ENCODE results near the gene ACVR1. TPM values are rescaled to one million over a fixed set of nuclear protein-coding genes. Genes with fewer than 3 reads are reported as not detected.

The ACVR1 gene
- total and polyA plus RNA-seq, 2 of the 13 experiments (the other 11 are each of a cell fraction or from before 2014, with no cell fraction given): 2.3 to 5.4 TPM

GRCh38 chr2:157923598-157924217, 47.6 kb upstream of the ACVR1 start:
- TF ChIP-seq AGO1 (IDR thresholded peaks at IDR 0.05; ENCODE audit: low read depth, low read length, poor library complexity, severe bottlenecking): no peak
- TF ChIP-seq FOXK1 (CRISPR knock-in tag; IDR thresholded peaks at IDR 0.05; ENCODE audit: borderline replicate concordance, low read depth): no peak
- TF ChIP-seq THAP11 (CRISPR knock-in tag; IDR thresholded peaks at IDR 0.05): no peak
- TF ChIP-seq TCF7 (IDR thresholded peaks at IDR 0.05; ENCODE audit: low read depth): no peak
- no peak for TF ChIP-seq NFYB (CRISPR knock-in tag; IDR thresholded peaks at IDR 0.05)
- TF ChIP-seq AKAP8 (CRISPR knock-in tag; IDR thresholded peaks at IDR 0.05): no peak
- no peak for TF ChIP-seq BRF2 (CRISPR knock-in tag; IDR thresholded peaks at IDR 0.05)
- TF ChIP-seq, protein P1, sequence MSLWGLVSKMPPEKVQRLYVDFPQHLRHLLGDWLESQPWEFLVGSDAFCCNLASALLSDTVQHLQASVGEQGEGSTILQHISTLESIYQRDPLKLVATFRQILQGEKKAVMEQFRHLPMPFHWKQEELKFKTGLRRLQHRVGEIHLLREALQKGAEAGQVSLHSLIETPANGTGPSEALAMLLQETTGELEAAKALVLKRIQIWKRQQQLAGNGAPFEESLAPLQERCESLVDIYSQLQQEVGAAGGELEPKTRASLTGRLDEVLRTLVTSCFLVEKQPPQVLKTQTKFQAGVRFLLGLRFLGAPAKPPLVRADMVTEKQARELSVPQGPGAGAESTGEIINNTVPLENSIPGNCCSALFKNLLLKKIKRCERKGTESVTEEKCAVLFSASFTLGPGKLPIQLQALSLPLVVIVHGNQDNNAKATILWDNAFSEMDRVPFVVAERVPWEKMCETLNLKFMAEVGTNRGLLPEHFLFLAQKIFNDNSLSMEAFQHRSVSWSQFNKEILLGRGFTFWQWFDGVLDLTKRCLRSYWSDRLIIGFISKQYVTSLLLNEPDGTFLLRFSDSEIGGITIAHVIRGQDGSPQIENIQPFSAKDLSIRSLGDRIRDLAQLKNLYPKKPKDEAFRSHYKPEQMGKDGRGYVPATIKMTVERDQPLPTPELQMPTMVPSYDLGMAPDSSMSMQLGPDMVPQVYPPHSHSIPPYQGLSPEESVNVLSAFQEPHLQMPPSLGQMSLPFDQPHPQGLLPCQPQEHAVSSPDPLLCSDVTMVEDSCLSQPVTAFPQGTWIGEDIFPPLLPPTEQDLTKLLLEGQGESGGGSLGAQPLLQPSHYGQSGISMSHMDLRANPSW (CRISPR knock-in tag; IDR thresholded peaks at IDR 0.05; ENCODE audit: borderline replicate concordance): no peak
- TF ChIP-seq, protein P2, sequence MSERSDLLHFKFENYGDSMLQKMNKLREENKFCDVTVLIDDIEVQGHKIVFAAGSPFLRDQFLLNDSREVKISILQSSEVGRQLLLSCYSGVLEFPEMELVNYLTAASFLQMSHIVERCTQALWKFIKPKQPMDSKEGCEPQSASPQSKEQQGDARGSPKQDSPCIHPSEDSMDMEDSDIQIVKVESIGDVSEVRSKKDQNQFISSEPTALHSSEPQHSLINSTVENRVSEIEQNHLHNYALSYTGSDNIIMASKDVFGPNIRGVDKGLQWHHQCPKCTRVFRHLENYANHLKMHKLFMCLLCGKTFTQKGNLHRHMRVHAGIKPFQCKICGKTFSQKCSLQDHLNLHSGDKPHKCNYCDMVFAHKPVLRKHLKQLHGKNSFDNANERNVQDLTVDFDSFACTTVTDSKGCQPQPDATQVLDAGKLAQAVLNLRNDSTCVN (CRISPR knock-in tag; IDR thresholded peaks at IDR 0.05; ENCODE audit: borderline replicate concordance): no peak
- TF ChIP-seq ZSCAN21 (CRISPR knock-in tag; IDR thresholded peaks at IDR 0.05; ENCODE audit: borderline replicate concordance): no peak
- no peak for TF ChIP-seq ZNF546 (CRISPR knock-in tag; conservative IDR thresholded peaks at IDR 0.05)
- no peak for TF ChIP-seq SNAPC2 (CRISPR knock-in tag; IDR thresholded peaks at IDR 0.05)
- no peak for TF ChIP-seq ARHGAP35 (CRISPR knock-in tag; IDR thresholded peaks at IDR 0.05; ENCODE audit: borderline replicate concordance)
- 8% methylated on average over 5 of the region's 5 CpGs for WGBS (ENCODE audit: low lambda C conversion rate)
- ATAC-seq (no peak), DNase-seq (ENCODE audit: low spot score) (no peak), FAIRE-seq (no peak)
- no peak overlapping the region for H3K27ac ChIP-seq (ENCODE audit: extremely low read length, insufficient read depth, low read length)
- H3K9me3 ChIP-seq (ENCODE audit: low read length): no peaks in the 10 kb centered on the region
- no peak overlapping the region for H3K9ac ChIP-seq (ENCODE audit: insufficient read depth, low read depth, low read length)
- in situ Hi-C loops (cut with HindIII; ENCODE audit: extremely low pct_ligation_motif_present, low pct_unique_long_range_greater_than_20kb): no loop called here
- H3K4me3 ChIP-seq (replicated peaks in 1 of 3; ENCODE audit: insufficient read depth in 1 of 3, low read depth in 2 of 3, low read length in 3 of 3): no peak overlapping the region
- ChIA-PET CTCF (ENCODE audit: low intra/inter-chr PET ratio, low total read pairs) (no interaction called here), POLR2A (no interaction called here)
- H3K4me2 ChIP-seq (ENCODE audit: low read depth, low read length): no peak overlapping the region
- H3K27me3 ChIP-seq (ENCODE audit: control insufficient read depth in 1 of 2, insufficient read depth in 2 of 2, low read length in 2 of 2): peaks cover 0 to 15% of the 10 kb centered on the region in 2 experiments; a peak in 2 of 5 replicates
- no peaks in the 10 kb centered on the region for H4K20me1 ChIP-seq (ENCODE audit: insufficient read depth, low read length)
- BruUV-seq (replicated peaks): no TSS peak
- no peaks in the 10 kb centered on the region for H3K36me3 ChIP-seq (replicated peaks in 1 of 2; ENCODE audit: control insufficient read depth in 1 of 2, insufficient read depth in 2 of 2, low read length in 2 of 2)
- H3K4me1 ChIP-seq (ENCODE audit: insufficient read depth, low read length): no peaks in the 10 kb centered on the region
- no peaks in the 10 kb centered on the region for H3K79me2 ChIP-seq (ENCODE audit: insufficient read depth, low read length)
- intact Hi-C loops (cut with micrococcal nuclease; ENCODE audit: unreplicated experiment): no loop called here
- no peak overlapping the region for H2AFZ ChIP-seq (ENCODE audit: low read length)
